IMR-90 (cell line): ENCODE measurements around the gene ERBB4. TPM values are rescaled to one million over a fixed set of nuclear protein-coding genes. Genes with fewer than 3 reads are reported as not detected.

Experiments
- ATAC-seq: fragments of 200-7000 bp; cut with Tn5 transposase; 2 replicates; pipeline ENCODE4 v1.9.1; 2020; ENCODE audit warnings: low read depth, mild to moderate bottlenecking, moderate library complexity
- BruUV-seq: library from RNA; stranded (reverse); fragments of 400-500 nt; replicated peaks from 2 replicates; lab custom pipeline; 2021; lab: Mats Ljungman, UMichigan
- CTCF ChIA-PET: fragments of 300-600 bp; formaldehyde crosslinking; extraction: SDS; loops from one replicate; lab custom pipeline; 2021; ENCODE audit warnings: antibody characterized with exemption; lab: Yijun Ruan, JAX
- POLR2A ChIA-PET: fragments of 300-600 bp; sonication (Branson Sonifier 250); formaldehyde crosslinking; loops from one replicate; lab custom pipeline; 2022; ENCODE audit warnings: antibody characterized with exemption; ENCODE audit not compliant: unreplicated experiment; lab: Charles Lee
- DNase-seq: peaks from one replicate; pipeline ENCODE4 v3.0.0; 2013
- H2AFZ ChIP-seq: replicated peaks from 2 replicates; pipeline ENCODE3; 2013; ENCODE audit warnings: low read length, mild to moderate bottlenecking; ENCODE audit not compliant: poor library complexity
- H2AK5ac ChIP-seq: 2 replicates; pipeline ENCODE4 v1.6.1; 2013; ENCODE audit warnings: low read depth, low read length, inconsistent platforms
- H2AK9ac ChIP-seq: replicated peaks from 2 replicates; pipeline ENCODE3; 2013; ENCODE audit warnings: mild to moderate bottlenecking, low read depth, low read length, moderate library complexity; ENCODE audit not compliant: poor library complexity
- H2BK120ac ChIP-seq: 2 replicates; pipeline ENCODE4 v1.6.1; 2013; ENCODE audit warnings: low read depth, low read length, inconsistent platforms
- H2BK15ac ChIP-seq: 3 replicates; pipeline ENCODE4 v1.6.1; 2013; ENCODE audit warnings: low read depth, low read length, inconsistent platforms
- H2BK20ac ChIP-seq: 2 replicates; pipeline ENCODE4 v1.6.1; 2013; ENCODE audit warnings: low read depth, mild to moderate bottlenecking, inconsistent platforms, low read length, moderate library complexity
- H2BK5ac ChIP-seq: 2 replicates; pipeline ENCODE4 v1.6.1; 2013; ENCODE audit warnings: mild to moderate bottlenecking, low read depth, low read length, inconsistent platforms; ENCODE audit not compliant: poor library complexity, severe bottlenecking
- H3K14ac ChIP-seq: replicated peaks from 2 replicates; pipeline ENCODE4 v1.6.1; 2013; ENCODE audit warnings: low read depth, low read length, inconsistent platforms
- H3K18ac ChIP-seq: 2 replicates; pipeline ENCODE4 v1.6.1; 2013; ENCODE audit warnings: low read depth, low read length, control low read depth
- H3K23ac ChIP-seq: 2 replicates; pipeline ENCODE4 v1.6.1; 2013; ENCODE audit warnings: low read depth, low read length, inconsistent platforms
- H3K27ac ChIP-seq: 2 replicates; pipeline ENCODE4 v1.5.1; 2013; ENCODE audit warnings: mild to moderate bottlenecking, control low read depth, low read length; ENCODE audit not compliant: insufficient read depth
- H3K27me3 ChIP-seq: 2 replicates; pipeline ENCODE4 v1.6.1; 2013; ENCODE audit warnings: low read length; ENCODE audit not compliant: control insufficient read depth, insufficient read depth
- H3K36me3 ChIP-seq: 2 replicates; pipeline ENCODE4 v1.6.1; 2013; ENCODE audit warnings: low read length, mixed read lengths; ENCODE audit not compliant: control insufficient read depth, insufficient read depth
- H3K4ac ChIP-seq: 2 replicates; pipeline ENCODE4 v1.6.1; 2013; ENCODE audit warnings: low read depth, low read length, inconsistent platforms
- H3K4me1 ChIP-seq: 2 replicates; pipeline ENCODE4 v1.6.1; 2013; ENCODE audit warnings: low read length, mixed read lengths; ENCODE audit not compliant: control insufficient read depth, insufficient read depth
- H3K4me2 ChIP-seq: 2 replicates; pipeline ENCODE4 v1.6.1; 2013; ENCODE audit warnings: low read depth, mild to moderate bottlenecking, control low read depth, low read length, moderate library complexity
- H3K4me3 ChIP-seq: 2 replicates; pipeline ENCODE4 v1.5.1; 2013; ENCODE audit warnings: low read depth, mild to moderate bottlenecking, control low read depth, low read length, moderate library complexity; ENCODE audit not compliant: insufficient read depth
- H3K56ac ChIP-seq: 2 replicates; pipeline ENCODE4 v1.6.1; 2013; ENCODE audit warnings: low read length, inconsistent platforms; ENCODE audit not compliant: insufficient read depth; ENCODE audit errors: extremely low read depth
- H3K79me1 ChIP-seq, 2 experiments: 2 replicates each; pipeline ENCODE4 v1.6.1; 2013; ENCODE audit warnings: low read length in 2 of 2, inconsistent platforms in 1 of 2, low read depth in 1 of 2
- H3K9ac ChIP-seq: 2 replicates; pipeline ENCODE4 v1.6.1; 2013; ENCODE audit warnings: low read depth, low read length, control low read depth
- H3K9me1 ChIP-seq: 2 replicates; pipeline ENCODE4 v1.6.1; 2013; ENCODE audit warnings: low read length, inconsistent platforms; ENCODE audit not compliant: insufficient read depth
- H3K9me3 ChIP-seq: 2 replicates; pipeline ENCODE4 v1.6.1; 2013; ENCODE audit warnings: low read length; ENCODE audit not compliant: control insufficient read depth, insufficient read depth
- H4K20me1 ChIP-seq: 2 replicates; pipeline ENCODE4 v1.6.1; 2013; ENCODE audit warnings: low read length, inconsistent platforms; ENCODE audit not compliant: insufficient read depth
- H4K5ac ChIP-seq: 2 replicates; pipeline ENCODE4 v1.6.1; 2013; ENCODE audit warnings: mild to moderate bottlenecking, low read depth, low read length, control low read depth
- H4K8ac ChIP-seq, 2 experiments: 2 replicates each; pipeline ENCODE4 v1.6.1; 2013; ENCODE audit warnings: low read depth in 2 of 2, low read length in 2 of 2, control low read depth in 1 of 2, inconsistent platforms in 1 of 2
- H4K91ac ChIP-seq: 2 replicates; pipeline ENCODE4 v1.6.1; 2013; ENCODE audit warnings: low read depth, low read length, inconsistent platforms; ENCODE audit not compliant: insufficient read depth
- BHLHE40 ChIP-seq: fragments of 150-350 bp; IDR thresholded peaks from 2 replicates; pipeline ENCODE4 v1.6.1; 2016; ENCODE audit warnings: mild to moderate bottlenecking, low read depth, low read length
- CHD1 ChIP-seq: IDR thresholded peaks from 2 replicates; pipeline ENCODE4 v1.6.1; 2012; ENCODE audit warnings: low read depth, low read length, improper control_type of control experiment
- CTCF ChIP-seq: conservative IDR thresholded peaks from 2 replicates; pipeline ENCODE4 v1.5.1; 2012; ENCODE audit warnings: mild to moderate bottlenecking, low read depth, low read length, improper control_type of control experiment
- FOS ChIP-seq: fragments of 150-350 bp; IDR thresholded peaks from 2 replicates; pipeline ENCODE4 v1.6.1; 2016; ENCODE audit warnings: low read depth, low read length
- MAFK ChIP-seq: IDR thresholded peaks from 2 replicates; pipeline ENCODE4 v1.6.1; 2012; ENCODE audit warnings: low read depth, low read length, improper control_type of control experiment
- MAZ ChIP-seq: IDR thresholded peaks from 2 replicates; pipeline ENCODE4 v1.6.1; 2012; ENCODE audit warnings: low read depth, mild to moderate bottlenecking, low read length, improper control_type of control experiment, moderate library complexity, borderline replicate concordance
- MXI1 ChIP-seq: IDR thresholded peaks from 2 replicates; pipeline ENCODE4 v1.6.1; 2012; ENCODE audit warnings: low read depth, mild to moderate bottlenecking, low read length, moderate library complexity, borderline replicate concordance
- POLR2A ChIP-seq: IDR thresholded peaks from 2 replicates; pipeline ENCODE4 v1.6.1; 2012; ENCODE audit warnings: mild to moderate bottlenecking, low read depth, low read length
- RAD21 ChIP-seq: IDR thresholded peaks from 2 replicates; pipeline ENCODE4 v1.6.1; 2012; ENCODE audit warnings: low read length, improper control_type of control experiment
- RFX5 ChIP-seq: IDR thresholded peaks from 2 replicates; pipeline ENCODE4 v1.8.0; 2012; ENCODE audit warnings: low read depth, mild to moderate bottlenecking, low read length, moderate library complexity
- WGBS, 2 experiments: methylation state at CpG; one replicate each; pipeline versions ENCODE4 v1.1.5 to v1.1.7; 2013; ENCODE audit warnings: missing lambda C conversion rate in 2 of 2; ENCODE audit not compliant: insufficient read length in 1 of 2; ENCODE audit errors: extremely low coverage in 2 of 2; 5-methylcytosine and 5-hydroxymethylcytosine counted together
- dilution Hi-C: fragments of 300-500 bp; cut with HindIII; formaldehyde crosslinking; loops from one replicate; pipeline ENCODE4 v1.14.3; 2018; ENCODE audit warnings: low sequenced_read_pairs; ENCODE audit not compliant: unreplicated experiment
- in situ Hi-C: fragments of 300-500 bp; cut with MboI; formaldehyde crosslinking; loops from 3 replicates; pipeline ENCODE4 v1.14.3; 2019; ENCODE audit warnings: low sequenced_read_pairs, inconsistent platforms, mixed read lengths
- intact Hi-C: fragments of 100-400 bp; cut with micrococcal nuclease; formaldehyde crosslinking; loops from 2 replicates; pipeline ENCODE4 v1.10.0; 2022
- polyA plus RNA-seq, 3 experiments: library from polyadenylated mRNA; depleted of rRNA; stranded (reverse); fragments of >200 nt; gene quantifications; 2 replicates each; pipeline ENCODE4 v1.2.3, GENCODE V29; 2012; ENCODE audit warnings: low replicate concordance in 1 of 3
- total RNA-seq: library from RNA; depleted of rRNA; stranded (reverse); fragments of >200 nt; gene quantifications from 2 replicates; pipeline ENCODE4 v1.2.3, GENCODE V29; 2012
- TF ChIP-seq, protein P1 (sequence below): fragments of 150-350 bp; IDR thresholded peaks from 2 replicates; pipeline ENCODE4 v1.6.1; 2016; ENCODE audit warnings: low read depth, mild to moderate bottlenecking, low read length, moderate library complexity, borderline replicate concordance
- TF ChIP-seq, protein P2 (sequence below): fragments of 150-350 bp; IDR thresholded peaks from 2 replicates; pipeline ENCODE4 v1.6.1; 2017; ENCODE audit warnings: mild to moderate bottlenecking, antibody characterized with exemption, low read length, low read depth

The ERBB4 gene
- total and polyA plus RNA-seq, 2 of the 4 experiments (the other 2 are of a cell fraction): not detected

GRCh38 chr2:211494085-211494484 lies 1044.5 kb downstream of the ERBB4 start:
- Histone ChIP-seq H3K27ac (no peak overlapping the region), H3K4me1 (no peaks in the 10 kb centered on the region), H3K56ac (no peak overlapping the region), H4K20me1 (no peaks in the 10 kb centered on the region), H3K18ac (no peak overlapping the region), H3K4ac (no peak overlapping the region), H2BK15ac (no peak overlapping the region), H4K91ac (no peak overlapping the region), H4K8ac (no peak overlapping the region), H3K4me3 (no peak overlapping the region), H2AFZ (no peak overlapping the region), H2AK9ac (no peak overlapping the region), H3K23ac (no peak overlapping the region), H2BK5ac (no peak overlapping the region), H2BK20ac (no peak overlapping the region), H3K14ac (no peak overlapping the region), H3K27me3 (no peaks in the 10 kb centered on the region), H3K9me1 (no peaks in the 10 kb centered on the region), H2BK120ac (no peak overlapping the region), H3K4me2 (no peak overlapping the region), H3K9me3 (no peaks in the 10 kb centered on the region), H3K9ac (no peak overlapping the region), H4K5ac (no peak overlapping the region), H3K36me3 (no peaks in the 10 kb centered on the region), H3K79me1 (no peaks in the 10 kb centered on the region), H2AK5ac (no peak overlapping the region)
- intact Hi-C loops: no loop called here
- in situ Hi-C loops: no loop called here
- TF ChIP-seq POLR2A (no peak), RAD21 (no peak), MAFK (no peak), MAZ (no peak), CHD1 (no peak), MXI1 (no peak), FOS (no peak), BHLHE40 (no peak), RFX5 (no peak), CTCF (no peak)
- TF ChIP-seq, protein P1, sequence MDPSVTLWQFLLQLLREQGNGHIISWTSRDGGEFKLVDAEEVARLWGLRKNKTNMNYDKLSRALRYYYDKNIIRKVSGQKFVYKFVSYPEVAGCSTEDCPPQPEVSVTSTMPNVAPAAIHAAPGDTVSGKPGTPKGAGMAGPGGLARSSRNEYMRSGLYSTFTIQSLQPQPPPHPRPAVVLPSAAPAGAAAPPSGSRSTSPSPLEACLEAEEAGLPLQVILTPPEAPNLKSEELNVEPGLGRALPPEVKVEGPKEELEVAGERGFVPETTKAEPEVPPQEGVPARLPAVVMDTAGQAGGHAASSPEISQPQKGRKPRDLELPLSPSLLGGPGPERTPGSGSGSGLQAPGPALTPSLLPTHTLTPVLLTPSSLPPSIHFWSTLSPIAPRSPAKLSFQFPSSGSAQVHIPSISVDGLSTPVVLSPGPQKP: no peak
- TF ChIP-seq, protein P2, sequence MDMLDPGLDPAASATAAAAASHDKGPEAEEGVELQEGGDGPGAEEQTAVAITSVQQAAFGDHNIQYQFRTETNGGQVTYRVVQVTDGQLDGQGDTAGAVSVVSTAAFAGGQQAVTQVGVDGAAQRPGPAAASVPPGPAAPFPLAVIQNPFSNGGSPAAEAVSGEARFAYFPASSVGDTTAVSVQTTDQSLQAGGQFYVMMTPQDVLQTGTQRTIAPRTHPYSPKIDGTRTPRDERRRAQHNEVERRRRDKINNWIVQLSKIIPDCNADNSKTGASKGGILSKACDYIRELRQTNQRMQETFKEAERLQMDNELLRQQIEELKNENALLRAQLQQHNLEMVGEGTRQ: no peak
- no CpG with 5 or more reads among the region's 8 CpGs for WGBS, 2 experiments
- BruUV-seq: no TSS peak
- dilution Hi-C loops: no loop called here
- ATAC-seq (no peak), DNase-seq (no peak)
- ChIA-PET POLR2A (no interaction called here), CTCF (no interaction called here)
